Measurements from ENCODE around the gene ALDOB. TPM values are rescaled to one million over a fixed set of nuclear protein-coding genes. Genes with fewer than 3 reads are reported as not detected.

Gene ALDOB
- total and polyA plus RNA-seq, 2 experiments from 2014 or later: not detected

DNA sequence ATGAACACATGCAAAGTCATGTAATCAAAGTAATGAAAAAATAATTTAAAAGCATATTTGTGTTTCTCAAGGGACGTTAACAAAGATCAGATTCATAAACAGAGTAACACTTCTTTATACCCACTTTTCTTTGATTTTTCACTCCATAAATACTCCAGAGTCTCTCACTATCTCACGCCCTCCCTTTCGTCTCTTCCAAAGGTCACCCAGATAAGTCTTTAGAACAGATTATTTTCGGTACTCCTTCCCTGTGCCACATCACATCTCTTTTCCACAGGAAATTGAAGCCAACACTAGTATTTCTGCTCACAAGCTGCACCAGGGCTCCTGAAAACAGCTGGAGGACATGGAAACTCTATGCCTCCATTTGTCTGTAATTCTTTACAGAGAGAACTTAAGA, 15.4 kb upstream of the ALDOB start (continued):
- TF ChIP-seq, protein P1, sequence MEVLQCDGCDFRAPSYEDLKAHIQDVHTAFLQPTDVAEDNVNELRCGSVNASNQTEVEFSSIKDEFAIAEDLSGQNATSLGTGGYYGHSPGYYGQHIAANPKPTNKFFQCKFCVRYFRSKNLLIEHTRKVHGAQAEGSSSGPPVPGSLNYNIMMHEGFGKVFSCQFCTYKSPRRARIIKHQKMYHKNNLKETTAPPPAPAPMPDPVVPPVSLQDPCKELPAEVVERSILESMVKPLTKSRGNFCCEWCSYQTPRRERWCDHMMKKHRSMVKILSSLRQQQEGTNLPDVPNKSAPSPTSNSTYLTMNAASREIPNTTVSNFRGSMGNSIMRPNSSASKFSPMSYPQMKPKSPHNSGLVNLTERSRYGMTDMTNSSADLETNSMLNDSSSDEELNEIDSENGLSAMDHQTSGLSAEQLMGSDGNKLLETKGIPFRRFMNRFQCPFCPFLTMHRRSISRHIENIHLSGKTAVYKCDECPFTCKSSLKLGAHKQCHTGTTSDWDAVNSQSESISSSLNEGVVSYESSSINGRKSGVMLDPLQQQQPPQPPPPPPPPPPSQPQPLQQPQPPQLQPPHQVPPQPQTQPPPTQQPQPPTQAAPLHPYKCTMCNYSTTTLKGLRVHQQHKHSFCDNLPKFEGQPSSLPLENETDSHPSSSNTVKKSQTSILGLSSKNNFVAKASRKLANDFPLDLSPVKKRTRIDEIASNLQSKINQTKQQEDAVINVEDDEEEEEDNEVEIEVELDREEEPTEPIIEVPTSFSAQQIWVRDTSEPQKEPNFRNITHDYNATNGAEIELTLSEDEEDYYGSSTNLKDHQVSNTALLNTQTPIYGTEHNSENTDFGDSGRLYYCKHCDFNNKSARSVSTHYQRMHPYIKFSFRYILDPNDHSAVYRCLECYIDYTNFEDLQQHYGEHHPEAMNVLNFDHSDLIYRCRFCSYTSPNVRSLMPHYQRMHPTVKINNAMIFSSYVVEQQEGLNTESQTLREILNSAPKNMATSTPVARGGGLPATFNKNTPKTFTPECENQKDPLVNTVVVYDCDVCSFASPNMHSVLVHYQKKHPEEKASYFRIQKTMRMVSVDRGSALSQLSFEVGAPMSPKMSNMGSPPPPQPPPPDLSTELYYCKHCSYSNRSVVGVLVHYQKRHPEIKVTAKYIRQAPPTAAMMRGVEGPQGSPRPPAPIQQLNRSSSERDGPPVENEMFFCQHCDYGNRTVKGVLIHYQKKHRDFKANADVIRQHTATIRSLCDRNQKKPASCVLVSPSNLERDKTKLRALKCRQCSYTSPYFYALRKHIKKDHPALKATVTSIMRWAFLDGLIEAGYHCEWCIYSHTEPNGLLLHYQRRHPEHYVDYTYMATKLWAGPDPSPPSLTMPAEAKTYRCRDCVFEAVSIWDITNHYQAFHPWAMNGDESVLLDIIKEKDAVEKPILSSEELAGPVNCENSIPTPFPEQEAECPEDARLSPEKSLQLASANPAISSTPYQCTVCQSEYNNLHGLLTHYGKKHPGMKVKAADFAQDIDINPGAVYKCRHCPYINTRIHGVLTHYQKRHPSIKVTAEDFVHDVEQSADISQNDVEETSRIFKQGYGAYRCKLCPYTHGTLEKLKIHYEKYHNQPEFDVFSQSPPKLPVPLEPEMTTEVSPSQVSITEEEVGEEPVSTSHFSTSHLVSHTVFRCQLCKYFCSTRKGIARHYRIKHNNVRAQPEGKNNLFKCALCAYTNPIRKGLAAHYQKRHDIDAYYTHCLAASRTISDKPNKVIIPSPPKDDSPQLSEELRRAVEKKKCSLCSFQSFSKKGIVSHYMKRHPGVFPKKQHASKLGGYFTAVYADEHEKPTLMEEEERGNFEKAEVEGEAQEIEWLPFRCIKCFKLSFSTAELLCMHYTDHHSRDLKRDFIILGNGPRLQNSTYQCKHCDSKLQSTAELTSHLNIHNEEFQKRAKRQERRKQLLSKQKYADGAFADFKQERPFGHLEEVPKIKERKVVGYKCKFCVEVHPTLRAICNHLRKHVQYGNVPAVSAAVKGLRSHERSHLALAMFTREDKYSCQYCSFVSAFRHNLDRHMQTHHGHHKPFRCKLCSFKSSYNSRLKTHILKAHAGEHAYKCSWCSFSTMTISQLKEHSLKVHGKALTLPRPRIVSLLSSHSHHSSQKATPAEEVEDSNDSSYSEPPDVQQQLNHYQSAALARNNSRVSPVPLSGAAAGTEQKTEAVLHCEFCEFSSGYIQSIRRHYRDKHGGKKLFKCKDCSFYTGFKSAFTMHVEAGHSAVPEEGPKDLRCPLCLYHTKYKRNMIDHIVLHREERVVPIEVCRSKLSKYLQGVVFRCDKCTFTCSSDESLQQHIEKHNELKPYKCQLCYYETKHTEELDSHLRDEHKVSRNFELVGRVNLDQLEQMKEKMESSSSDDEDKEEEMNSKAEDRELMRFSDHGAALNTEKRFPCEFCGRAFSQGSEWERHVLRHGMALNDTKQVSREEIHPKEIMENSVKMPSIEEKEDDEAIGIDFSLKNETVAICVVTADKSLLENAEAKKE (CRISPR knock-in tag; IDR thresholded peaks at IDR 0.05): no peak
- TF ChIP-seq ZNF331 (CRISPR knock-in tag; IDR thresholded peaks at IDR 0.05; ENCODE audit: low read depth): no peak
- TF ChIP-seq NANOG (IDR thresholded peaks at IDR 0.05; ENCODE audit: borderline replicate concordance): no peak

GRCh38 chr9:101449071-101449721, 13.6 kb upstream of the ALDOB start:
- peak overlapping the region; percentile 68 for H3K4me2 ChIP-seq
- Mint-ChIP-seq H3K36me3 (ENCODE audit: low read depth) (peaks cover 22% of the 10 kb centered on the region), H3K4me1 (peaks cover 7% of the 10 kb centered on the region), H3K4me3 (peak overlapping the region; percentile 76), H3K9me3 (peaks cover 22% of the 10 kb centered on the region), H3K27ac (peak overlapping the region; percentile 0; the same call in 1 of the 2 replicates), H3K27me3 (ENCODE audit: insufficient read depth, low read depth, poor library complexity) (peaks cover 4% of the 10 kb centered on the region)
- peaks cover 3% of the 10 kb centered on the region; the same call in 1 of the 2 replicates for H3K9me2 ChIP-seq (ENCODE audit: insufficient read depth)
- no peak overlapping the region for H3K27ac ChIP-seq (ENCODE audit: low read depth)
- ATAC-seq (peak; percentile 99), DNase-seq (ENCODE audit: low spot score) (peak; percentile 93)
- H3K79me2 ChIP-seq (replicated peaks; ENCODE audit: insufficient read depth): no peaks in the 10 kb centered on the region
- no peaks in the 10 kb centered on the region for H3F3A ChIP-seq (replicated peaks; ENCODE audit: low read depth)
- H3K36me3 ChIP-seq (ENCODE audit: insufficient read depth): no peaks in the 10 kb centered on the region
- H2AFZ ChIP-seq: peak overlapping the region; percentile 93
- peak overlapping the region; percentile 70 for H3K4me3 ChIP-seq
- H3K4me1 ChIP-seq (ENCODE audit: insufficient read depth): 0 out of 2 replicates have a peak, but pooled peaks cover 3% of the 10 kb centered on the region
- H3K27me3 ChIP-seq (ENCODE audit: insufficient read depth): no peaks in the 10 kb centered on the region
- no peaks in the 10 kb centered on the region for H4K20me1 ChIP-seq (replicated peaks; ENCODE audit: insufficient read depth)
- TF ChIP-seq, protein P1 (CRISPR knock-in tag; IDR thresholded peaks at IDR 0.05): 0 out of 2 replicates have a peak, but pooled peaks have one; percentile 36
- TF ChIP-seq ZNF114 (CRISPR knock-in tag; IDR thresholded peaks at IDR 0.05) (no peak), NANOG (IDR thresholded peaks at IDR 0.05; ENCODE audit: borderline replicate concordance) (no peak), EZH2phosphoT487 (IDR thresholded peaks at IDR 0.05; ENCODE audit: unreplicated experiment) (no peak), JUNB (IDR thresholded peaks at IDR 0.05; ENCODE audit: unreplicated experiment) (no peak)
